GM21360 (cell line): ENCODE measurements around the gene PPP2R3A.

ENCODE experiments used
- ATAC-seq: cut with Tn5 transposase; IDR thresholded peaks from one replicate; pipeline ENCODE4 v1.9.1; 2021; ENCODE audit warnings: mild to moderate bottlenecking, moderate library complexity; ENCODE audit not compliant: unreplicated experiment

Gene PPP2R3A

GRCh38 chr3:135966962-135967274 lies 1.4 kb downstream of the PPP2R3A start:
- ATAC-seq: no peak

GRCh38 chr3:135967867-135968266 lies 2.3 kb downstream of the PPP2R3A start:
- no peak for ATAC-seq

- no peak for ATAC-seq
These were observed 5.1 kb downstream of the PPP2R3A start for GRCh38 chr3:135970506-135971116.

GRCh38 chr3:135973841-135974240 lies 8.3 kb downstream of the PPP2R3A start:
- ATAC-seq: no peak

GRCh38 chr3:135975053-135975452 lies 9.5 kb downstream of the PPP2R3A start:
- ATAC-seq: no peak

GRCh38 chr3:135975536-135975935 lies 10.0 kb downstream of the PPP2R3A start:
- no peak for ATAC-seq

- no peak for ATAC-seq
These were observed 14.8 kb downstream of the PPP2R3A start for GRCh38 chr3:135980343-135980742.

- no peak for ATAC-seq
These were observed 16.3 kb downstream of the PPP2R3A start for GRCh38 chr3:135981701-135982403.

GRCh38 chr3:135982404-135982761 lies 16.9 kb downstream of the PPP2R3A start:
- ATAC-seq: no peak

- no peak for ATAC-seq
These were observed 17.5 kb downstream of the PPP2R3A start for GRCh38 chr3:135982922-135983581.

GRCh38 chr3:135987661-135988060 lies 22.1 kb downstream of the PPP2R3A start:
- no peak for ATAC-seq

GRCh38 chr3:135989242-135989641 lies 23.7 kb downstream of the PPP2R3A start:
- no peak for ATAC-seq

GRCh38 chr3:135990903-135991302 lies 25.4 kb downstream of the PPP2R3A start:
- ATAC-seq: no peak

- ATAC-seq: no peak
These were observed 26.1 kb downstream of the PPP2R3A start for GRCh38 chr3:135991621-135992020.

GRCh38 chr3:135992072-135992471 lies 26.5 kb downstream of the PPP2R3A start:
- ATAC-seq: no peak

- no peak for ATAC-seq
These were observed 29.3 kb downstream of the PPP2R3A start for GRCh38 chr3:135994708-135995337.

- no peak for ATAC-seq
These were observed 30.2 kb downstream of the PPP2R3A start for GRCh38 chr3:135995766-135996165.

GRCh38 chr3:135997554-135998320 lies 32.2 kb downstream of the PPP2R3A start:
- no peak for ATAC-seq

- no peak for ATAC-seq
These were observed 42.7 kb downstream of the PPP2R3A start for GRCh38 chr3:136008221-136008620.

- no peak for ATAC-seq
These were observed 43.4 kb downstream of the PPP2R3A start for GRCh38 chr3:136008732-136009470.

GRCh38 chr3:136018876-136019275 lies 53.3 kb downstream of the PPP2R3A start:
- no peak for ATAC-seq
